Pancreas (tissue), 10 donors: Measurements from ENCODE around the gene ANTXR2. TPM values are rescaled to one million over a fixed set of nuclear protein-coding genes. Genes with fewer than 3 reads are reported as not detected.

ENCODE experiments used
- ATAC-seq, 4 donors: fragments of 200-7000 bp; cut with Tn5 transposase; one replicate each; pipeline versions ENCODE4 v1.8.0 to v1.9.1; 2020; ENCODE audit warnings: mild to moderate bottlenecking in 4 of 4, moderate library complexity in 4 of 4
- DNase-seq, 6 donors: peaks; one replicate each; pipeline ENCODE4 v3.0.0-alpha.2; 2020
- FAIRE-seq: peaks from 2 replicates; lab custom pipeline; 2012; peaks lifted over from hg19 to GRCh38; lab: Jason Lieb, UNC
- H3K27ac ChIP-seq, 4 donors: fragments of 200-600 bp; sonication (generic); 1 replicate in 3 of 4; 2 replicates in 1 of 4; pipeline versions ENCODE4 v1.5.0 to v1.8.0; 2020
- H3K27me3 ChIP-seq, 4 donors: fragments of 200-600 bp; one replicate each; pipeline ENCODE4 v1.8.0; 2021
- H3K36me3 ChIP-seq, 3 donors: fragments of 200-600 bp; sonication (generic) in 1 of 3; one replicate each; pipeline versions ENCODE4 v1.5.0 to v1.8.0; 2020 to 2021
- H3K4me1 ChIP-seq, 3 donors: fragments of 200-600 bp; one replicate each; pipeline ENCODE4 v1.8.0; 2021
- H3K4me3 ChIP-seq, 4 donors: fragments of 200-600 bp; sonication (generic) in 2 of 4; one replicate each; pipeline versions ENCODE4 v1.5.0 to v1.8.0; 2020 to 2021
- H3K9me3 ChIP-seq, 4 donors: fragments of 200-600 bp; one replicate each; pipeline ENCODE4 v1.8.0; 2021
- CTCF ChIP-seq, 4 donors: fragments of 200-600 bp; sonication (generic) in 3 of 4; IDR thresholded peaks; one replicate each; pipeline versions ENCODE4 v1.5.0 to v1.8.0; 2021; ENCODE audit warnings: antibody characterized with exemption in 4 of 4
- WGBS, 2 donors: extraction: QIAGEN DNeasy Blood & Tissue Kit; methylation state at CpG; one replicate each; pipeline ENCODE4 v1.1.7; 2013; 5-methylcytosine and 5-hydroxymethylcytosine counted together
- intact Hi-C, 3 donors: fragments of 100-400 bp; cut with DNase I; formaldehyde crosslinking; loops; one replicate each; pipeline versions ENCODE4 v1.11.1 to v1.14.2; 2022
- polyA plus RNA-seq, 2 donors: library from polyadenylated mRNA; stranded (reverse); fragments of 200-250 nt; gene quantifications; one replicate each; pipeline ENCODE4 v1.2.3, GENCODE V29; 2013
- total RNA-seq, 6 donors: library from RNA; stranded (reverse); fragmentation: NEBNext Ultra II Directional in 4 of 6; extraction: Animal tissue kit (Norgen Biotek cat#: 25700) in 4 of 6; gene quantifications; one replicate each; pipeline versions ENCODE4 v1.2.1 to v1.2.4, GENCODE V29; 2021 to 2023
- donor health status: healthy with polysubstance abuse.
- donor health status: DM: no; HTN: no; CAD: no; lungs with moderate emphysema.
- donor health status: DM: no; HTN: no; CAD: no.
- donor health status: control.
- donor health status: control.
- donor health status: Bipolar disorder and iron deficiency.
- donor health status: DM: yes; HTN: yes; CAD: no.
- donor health status: DM: no; HTN: no; CAD: no.
- donor health status: DM: no; HTN: no; CAD: no.
- donor health status: DM: yes; HTN: yes; CAD: no.

ANTXR2 gene
- total and polyA plus RNA-seq, 8 donors = 1.4 to 22.4 (median 4.6) TPM

GRCh38 chr4:80043541-80043940 is 29.5 kb downstream of the ANTXR2 start:
- ATAC-seq (peak in 1 of 4 donors; percentile 53), DNase-seq (no peak), FAIRE-seq (no peak)
- H3K9me3 ChIP-seq = no peaks in the 10 kb centered on the region
- no peak overlapping the region for H3K27ac ChIP-seq
- no peak overlapping the region for H3K4me3 ChIP-seq
- no peaks in the 10 kb centered on the region for H3K27me3 ChIP-seq
- 48 to 50% methylated on average over 3 of the region's 3 CpGs for WGBS, 2 donors
- H3K36me3 ChIP-seq = no peaks in the 10 kb centered on the region
- TF ChIP-seq CTCF (IDR thresholded peaks at IDR 0.05) = no peak
- intact Hi-C loops = no loop called here
- no peaks in the 10 kb centered on the region for H3K4me1 ChIP-seq

- no peak for TF ChIP-seq CTCF (IDR thresholded peaks at IDR 0.05)
- Histone ChIP-seq H3K27ac (no peak overlapping the region), H3K4me1 (no peaks in the 10 kb centered on the region), H3K9me3 (no peaks in the 10 kb centered on the region), H3K27me3 (no peaks in the 10 kb centered on the region), H3K4me3 (no peak overlapping the region), H3K36me3 (no peaks in the 10 kb centered on the region)
- DNase-seq (no peak), ATAC-seq (no peak), FAIRE-seq (no peak)
- intact Hi-C loops = no loop called here
- WGBS, 2 donors = 92 to 94% methylated on average over 2 of the region's 2 CpGs
Measured at GRCh38 chr4:80042821-80043220, 30.2 kb downstream of the ANTXR2 start.

- Histone ChIP-seq H3K9me3 (no peaks in the 10 kb centered on the region), H3K4me3 (no peak overlapping the region), H3K36me3 (no peaks in the 10 kb centered on the region), H3K4me1 (peaks cover 0 to 3% (median 0%) of the 10 kb centered on the region in 3 donors), H3K27ac (peak overlapping the region in 1 of 4 donors; percentile 31), H3K27me3 (no peaks in the 10 kb centered on the region)
- WGBS, 2 donors = 81 to 90% methylated on average over 1 of the region's 1 CpG
- TF ChIP-seq CTCF (IDR thresholded peaks at IDR 0.05) = no peak
- DNase-seq (no peak), ATAC-seq (no peak), FAIRE-seq (no peak)
- intact Hi-C loops = no loop called here
Measured at GRCh38 chr4:80037864-80038263, 35.2 kb downstream of the ANTXR2 start.

GRCh38 chr4:80036949-80037685 is 35.9 kb downstream of the ANTXR2 start:
- no peak for DNase-seq
- Histone ChIP-seq H3K9me3 (no peaks in the 10 kb centered on the region), H3K27me3 (no peaks in the 10 kb centered on the region), H3K4me1 (peaks cover 0 to 3% (median 0%) of the 10 kb centered on the region in 3 donors), H3K27ac (peak overlapping the region in 2 of 4 donors; percentile 19 to 31), H3K36me3 (no peaks in the 10 kb centered on the region), H3K4me3 (no peak overlapping the region)
- intact Hi-C loops = no loop called here
- ATAC-seq = peak in 3 of 4 donors; percentile 49 to 79 (median 71)
- no peak for TF ChIP-seq CTCF (IDR thresholded peaks at IDR 0.05)
- WGBS, 2 donors = 84 to 86% methylated on average over 2 of the region's 2 CpGs
- peak; percentile 97 for FAIRE-seq

- FAIRE-seq = no peak
Measured at GRCh38 chr4:80036306-80036705, 36.7 kb downstream of the ANTXR2 start.

More at GRCh38 chr4:80036306-80036705, 36.7 kb downstream of the ANTXR2 start:
- DNase-seq (no peak), ATAC-seq (no peak)
- no peak overlapping the region for H3K4me3 ChIP-seq
- intact Hi-C loops = no loop called here
- no peak for TF ChIP-seq CTCF (IDR thresholded peaks at IDR 0.05)
- peaks cover 0 to 3% (median 0%) of the 10 kb centered on the region in 3 donors for H3K4me1 ChIP-seq
- H3K27me3 ChIP-seq = no peaks in the 10 kb centered on the region
- H3K36me3 ChIP-seq = no peaks in the 10 kb centered on the region
- H3K27ac ChIP-seq = peak overlapping the region in 2 of 4 donors; percentile 19 to 31
- no peaks in the 10 kb centered on the region for H3K9me3 ChIP-seq
- WGBS, 2 donors = 93 to 94% methylated on average over 7 of the region's 7 CpGs
